ENCODE measurements around the gene ERN2. TPM values are rescaled to one million over a fixed set of nuclear protein-coding genes. Genes with fewer than 3 reads are reported as not detected.

ERN2 gene
- total and polyA plus RNA-seq, 2 of the 4 experiments (the other 2 are of a cell fraction), result 0.39 to 0.54 TPM

DNA sequence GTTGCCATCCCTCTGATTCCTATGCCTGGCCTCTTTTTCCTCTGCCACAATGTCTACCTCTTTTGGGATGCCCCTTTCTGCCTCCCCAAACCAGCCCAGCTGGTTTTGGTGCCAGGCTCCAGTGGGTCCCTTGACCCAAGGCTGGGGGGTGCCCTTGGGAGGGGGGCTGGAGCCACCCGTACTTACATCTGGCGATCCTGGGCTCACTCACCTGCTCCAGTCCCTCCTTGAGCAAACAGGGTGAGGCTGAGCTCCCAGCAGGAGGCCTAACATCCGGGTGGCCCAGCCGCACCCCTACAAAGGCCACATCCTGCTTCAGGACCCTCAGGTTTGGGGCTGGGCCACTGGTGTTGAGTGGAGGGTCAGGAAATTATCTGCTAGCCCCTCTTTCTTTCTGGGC is 1.2 kb downstream of the ERN2 start:
- Histone ChIP-seq H3K4me2 (ENCODE audit: low read depth, low read length) (no peak overlapping the region), H4K20me1 (ENCODE audit: insufficient read depth, low read length) (no peaks in the 10 kb centered on the region), H3K56ac (ENCODE audit: extremely low read depth, insufficient read depth, low read length) (no peak overlapping the region), H2AK9ac (replicated peaks; ENCODE audit: low read depth, low read length, poor library complexity) (no peak overlapping the region), H3K4ac (ENCODE audit: low read depth, low read length) (no peak overlapping the region), H2BK120ac (ENCODE audit: low read depth, low read length) (no peak overlapping the region), H2BK5ac (ENCODE audit: low read depth, low read length, poor library complexity, severe bottlenecking) (no peak overlapping the region), H2AFZ (replicated peaks; ENCODE audit: low read length, poor library complexity) (no peak overlapping the region), H3K79me1 (ENCODE audit: low read depth in 1 of 2, low read length in 2 of 2) (no peaks in the 10 kb centered on the region), H3K18ac (ENCODE audit: low read depth, low read length) (no peak overlapping the region), H3K23ac (ENCODE audit: low read depth, low read length) (no peak overlapping the region), H3K36me3 (ENCODE audit: control insufficient read depth, insufficient read depth, low read length) (no peaks in the 10 kb centered on the region), H2BK20ac (ENCODE audit: low read depth, low read length) (no peak overlapping the region), H3K9me3 (ENCODE audit: control insufficient read depth, insufficient read depth, low read length) (peaks cover 9% of the 10 kb centered on the region), H3K27ac (ENCODE audit: insufficient read depth, low read length) (no peak overlapping the region), H2AK5ac (ENCODE audit: low read depth, low read length) (no peak overlapping the region), H3K27me3 (ENCODE audit: control insufficient read depth, insufficient read depth, low read length) (peaks cover 18% of the 10 kb centered on the region), H4K8ac (ENCODE audit: low read depth in 2 of 2, low read length in 2 of 2) (no peak overlapping the region), H3K4me1 (ENCODE audit: control insufficient read depth, insufficient read depth, low read length) (no peaks in the 10 kb centered on the region), H3K4me3 (ENCODE audit: insufficient read depth, low read depth, low read length) (no peak overlapping the region), H2BK15ac (ENCODE audit: low read depth, low read length) (no peak overlapping the region), H3K9ac (ENCODE audit: low read depth, low read length) (no peak overlapping the region), H3K14ac (replicated peaks; ENCODE audit: low read depth, low read length) (no peak overlapping the region), H3K9me1 (ENCODE audit: insufficient read depth, low read length) (no peaks in the 10 kb centered on the region), H4K91ac (ENCODE audit: insufficient read depth, low read depth, low read length) (no peak overlapping the region), H4K5ac (ENCODE audit: low read depth, low read length) (no peak overlapping the region)
- in situ Hi-C loops (cut with MboI; ENCODE audit: low sequenced_read_pairs) (no loop called here), intact Hi-C loops (cut with micrococcal nuclease) (no loop called here), dilution Hi-C loops (cut with HindIII; ENCODE audit: low sequenced_read_pairs, unreplicated experiment) (no loop called here)
- no CpG with 5 or more reads among the region's 4 CpGs for WGBS, 2 experiments (ENCODE audit: extremely low coverage in 2 of 2, insufficient read length in 1 of 2)
- ATAC-seq (ENCODE audit: low read depth), result no peak
- CTCF ChIA-PET, result no interaction called here
- no TSS peak for BruUV-seq (replicated peaks)
- TF ChIP-seq MAZ (IDR thresholded peaks at IDR 0.05; ENCODE audit: borderline replicate concordance, low read depth, low read length) (no peak), BHLHE40 (IDR thresholded peaks at IDR 0.05; ENCODE audit: low read depth, low read length) (no peak), FOS (IDR thresholded peaks at IDR 0.05; ENCODE audit: low read depth, low read length) (no peak), RCOR1 (IDR thresholded peaks at IDR 0.05; ENCODE audit: insufficient replicate concordance, low read length) (no peak), CEBPB (IDR thresholded peaks at IDR 0.05; ENCODE audit: low read depth, low read length) (no peak), RFX5 (IDR thresholded peaks at IDR 0.05; ENCODE audit: low read depth, low read length) (no peak), RAD21 (IDR thresholded peaks at IDR 0.05; ENCODE audit: low read length) (no peak), MAFK (IDR thresholded peaks at IDR 0.05; ENCODE audit: low read depth, low read length) (no peak), SMC3 (IDR thresholded peaks at IDR 0.05; ENCODE audit: low read depth, low read length) (no peak)
- TF ChIP-seq, protein P1, sequence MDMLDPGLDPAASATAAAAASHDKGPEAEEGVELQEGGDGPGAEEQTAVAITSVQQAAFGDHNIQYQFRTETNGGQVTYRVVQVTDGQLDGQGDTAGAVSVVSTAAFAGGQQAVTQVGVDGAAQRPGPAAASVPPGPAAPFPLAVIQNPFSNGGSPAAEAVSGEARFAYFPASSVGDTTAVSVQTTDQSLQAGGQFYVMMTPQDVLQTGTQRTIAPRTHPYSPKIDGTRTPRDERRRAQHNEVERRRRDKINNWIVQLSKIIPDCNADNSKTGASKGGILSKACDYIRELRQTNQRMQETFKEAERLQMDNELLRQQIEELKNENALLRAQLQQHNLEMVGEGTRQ (IDR thresholded peaks at IDR 0.05; ENCODE audit: low read depth, low read length), result no peak
- no peak for DNase-seq
- POLR2A ChIA-PET (ENCODE audit: unreplicated experiment), result no interaction called here
